Neural cell (in vitro differentiated cells): ENCODE data around the gene STARD7. TPM values are rescaled to one million over a fixed set of nuclear protein-coding genes. Genes with fewer than 3 reads are reported as not detected.

ENCODE experiments used
- H2AFZ ChIP-seq: fragments of 200-600, 300-800 bp; sonication (generic), shearing (Covaris generic); 2 replicates; pipeline ENCODE4 v1.6.0; 2014; ENCODE audit warnings: low read depth, mild to moderate bottlenecking, antibody characterized with exemption, low read length, moderate library complexity
- H3F3A ChIP-seq: fragments of 200-600 bp; shearing (Covaris generic); 2 replicates; pipeline ENCODE4 v1.6.1; 2016; ENCODE audit warnings: mild to moderate bottlenecking, moderate library complexity, mixed read lengths, antibody characterized with exemption, low read length; ENCODE audit not compliant: insufficient read depth, poor library complexity, severe bottlenecking
- H3K27ac ChIP-seq: fragments of 200-600, 300-800 bp; sonication (generic), shearing (Covaris generic); 2 replicates; pipeline ENCODE4 v1.5.1; 2014; ENCODE audit warnings: mild to moderate bottlenecking, low read length, moderate library complexity
- H3K27me3 ChIP-seq: fragments of 300-800, 200-600 bp; sonication (generic), shearing (Covaris generic); 2 replicates; pipeline ENCODE4 v1.6.0; 2014; ENCODE audit warnings: mild to moderate bottlenecking, low read depth, low read length, moderate library complexity; ENCODE audit not compliant: insufficient read depth
- H3K36me3 ChIP-seq: fragments of 300-800, 200-600 bp; sonication (generic), shearing (Covaris generic); 2 replicates; pipeline ENCODE4 v1.5.1; 2014; ENCODE audit warnings: mild to moderate bottlenecking, antibody characterized with exemption, low read length, moderate library complexity; ENCODE audit not compliant: insufficient read depth
- H3K4me2 ChIP-seq: fragments of 300-800, 200-600 bp; sonication (generic), shearing (Covaris generic); 2 replicates; pipeline ENCODE4 v1.6.0; 2014; ENCODE audit warnings: mild to moderate bottlenecking, low read length
- H3K4me3 ChIP-seq: fragments of 300-800, 200-600 bp; sonication (generic), shearing (Covaris generic); 2 replicates; pipeline ENCODE4 v1.5.1; 2014; ENCODE audit warnings: mild to moderate bottlenecking, low read length, moderate library complexity
- H3K79me2 ChIP-seq: fragments of 200-600 bp; shearing (Covaris generic); replicated peaks from 2 replicates; pipeline ENCODE4 v1.6.0; 2014; ENCODE audit warnings: mild to moderate bottlenecking, low read length, moderate library complexity; ENCODE audit not compliant: insufficient read depth
- H3K9ac ChIP-seq: fragments of 300-800, 200-600 bp; sonication (generic), shearing (Covaris generic); 2 replicates; pipeline ENCODE4 v1.6.1; 2016; ENCODE audit warnings: mild to moderate bottlenecking, low read length, mixed read lengths
- H3K9me2 ChIP-seq: fragments of 200-600 bp; shearing (Covaris generic); 2 replicates; pipeline ENCODE4 v1.6.1; 2016; ENCODE audit warnings: mild to moderate bottlenecking, low read length, mixed read lengths; ENCODE audit not compliant: insufficient read depth
- H3K9me3 ChIP-seq: fragments of 200-600, 300-800 bp; sonication (generic), shearing (Covaris generic); 2 replicates; pipeline ENCODE4 v1.6.1; 2016; ENCODE audit warnings: mild to moderate bottlenecking, mixed run types, low read length, moderate library complexity, mixed read lengths
- H4K20me1 ChIP-seq: fragments of 200-600 bp; shearing (Covaris generic); 2 replicates; pipeline ENCODE4 v1.6.1; 2016; ENCODE audit warnings: mild to moderate bottlenecking, mixed run types; ENCODE audit not compliant: insufficient read depth
- CTCF ChIP-seq: fragments of 450-650 bp; IDR thresholded peaks from 2 replicates; pipeline ENCODE4 v1.5.1; 2014; ENCODE audit warnings: antibody characterized with exemption, mild to moderate bottlenecking, moderate library complexity; ENCODE audit not compliant: poor library complexity, severe bottlenecking
- EP300 ChIP-seq: fragments of 450-650 bp; conservative IDR thresholded peaks from 2 replicates; pipeline ENCODE4 v1.6.1; 2014; ENCODE audit warnings: antibody characterized with exemption, mild to moderate bottlenecking, moderate library complexity; ENCODE audit not compliant: poor library complexity, severe bottlenecking
- EZH2 ChIP-seq: fragments of 200-600, 300-800 bp; shearing (Covaris generic), sonication (generic); IDR thresholded peaks from 2 replicates; pipeline ENCODE4 v1.6.1; 2014; ENCODE audit warnings: antibody characterized with exemption, low read length, borderline replicate concordance, mild to moderate bottlenecking; ENCODE audit not compliant: insufficient read depth, poor library complexity, severe bottlenecking
- MXI1 ChIP-seq: fragments of 450-650 bp; conservative IDR thresholded peaks from 2 replicates; pipeline ENCODE4 v1.6.1; 2014; ENCODE audit warnings: antibody characterized with exemption, mild to moderate bottlenecking; ENCODE audit not compliant: poor library complexity, severe bottlenecking
- POLR2AphosphoS5 ChIP-seq: IDR thresholded peaks from 2 replicates; pipeline ENCODE4 v1.6.1; 2012
- RAD21 ChIP-seq: fragments of 450-650 bp; conservative IDR thresholded peaks from 2 replicates; pipeline ENCODE4 v1.6.1; 2014; ENCODE audit warnings: antibody characterized with exemption, mild to moderate bottlenecking, moderate library complexity
- SMC3 ChIP-seq: fragments of 450-650 bp; conservative IDR thresholded peaks from 2 replicates; pipeline ENCODE4 v1.6.1; 2014; ENCODE audit warnings: antibody characterized with exemption, mild to moderate bottlenecking, moderate library complexity; ENCODE audit not compliant: poor library complexity
- TAF1 ChIP-seq: IDR thresholded peaks from 2 replicates; pipeline ENCODE4 v1.6.1; 2012; ENCODE audit warnings: low read depth
- polyA plus RNA-seq: library from polyadenylated mRNA; depleted of rRNA; stranded (reverse); fragments of >200 nt; gene quantifications from 2 replicates; pipeline ENCODE4 v1.2.3, GENCODE V29; 2014
- TF ChIP-seq, protein P1 (sequence below): IDR thresholded peaks from 2 replicates; pipeline ENCODE4 v1.6.1; 2012; ENCODE audit warnings: borderline replicate concordance

Gene STARD7
- polyA plus RNA-seq, 1 donor from 2014 or later = 155 TPM

- no peaks in the 10 kb centered on the region for H3K27me3 ChIP-seq
- H3K9me3 ChIP-seq = no peaks in the 10 kb centered on the region
- H3K4me2 ChIP-seq = no peak overlapping the region
- H3K79me2 ChIP-seq = no peaks in the 10 kb centered on the region
- H3K9ac ChIP-seq = no peak overlapping the region
- TF ChIP-seq POLR2AphosphoS5 (no peak), EP300 (no peak), EZH2 (no peak), RAD21 (no peak), CTCF (no peak), SMC3 (no peak), TAF1 (no peak), MXI1 (no peak)
- TF ChIP-seq, protein P1, sequence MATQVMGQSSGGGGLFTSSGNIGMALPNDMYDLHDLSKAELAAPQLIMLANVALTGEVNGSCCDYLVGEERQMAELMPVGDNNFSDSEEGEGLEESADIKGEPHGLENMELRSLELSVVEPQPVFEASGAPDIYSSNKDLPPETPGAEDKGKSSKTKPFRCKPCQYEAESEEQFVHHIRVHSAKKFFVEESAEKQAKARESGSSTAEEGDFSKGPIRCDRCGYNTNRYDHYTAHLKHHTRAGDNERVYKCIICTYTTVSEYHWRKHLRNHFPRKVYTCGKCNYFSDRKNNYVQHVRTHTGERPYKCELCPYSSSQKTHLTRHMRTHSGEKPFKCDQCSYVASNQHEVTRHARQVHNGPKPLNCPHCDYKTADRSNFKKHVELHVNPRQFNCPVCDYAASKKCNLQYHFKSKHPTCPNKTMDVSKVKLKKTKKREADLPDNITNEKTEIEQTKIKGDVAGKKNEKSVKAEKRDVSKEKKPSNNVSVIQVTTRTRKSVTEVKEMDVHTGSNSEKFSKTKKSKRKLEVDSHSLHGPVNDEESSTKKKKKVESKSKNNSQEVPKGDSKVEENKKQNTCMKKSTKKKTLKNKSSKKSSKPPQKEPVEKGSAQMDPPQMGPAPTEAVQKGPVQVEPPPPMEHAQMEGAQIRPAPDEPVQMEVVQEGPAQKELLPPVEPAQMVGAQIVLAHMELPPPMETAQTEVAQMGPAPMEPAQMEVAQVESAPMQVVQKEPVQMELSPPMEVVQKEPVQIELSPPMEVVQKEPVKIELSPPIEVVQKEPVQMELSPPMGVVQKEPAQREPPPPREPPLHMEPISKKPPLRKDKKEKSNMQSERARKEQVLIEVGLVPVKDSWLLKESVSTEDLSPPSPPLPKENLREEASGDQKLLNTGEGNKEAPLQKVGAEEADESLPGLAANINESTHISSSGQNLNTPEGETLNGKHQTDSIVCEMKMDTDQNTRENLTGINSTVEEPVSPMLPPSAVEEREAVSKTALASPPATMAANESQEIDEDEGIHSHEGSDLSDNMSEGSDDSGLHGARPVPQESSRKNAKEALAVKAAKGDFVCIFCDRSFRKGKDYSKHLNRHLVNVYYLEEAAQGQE = no peak
- H3K27ac ChIP-seq = no peak overlapping the region
- H3K9me2 ChIP-seq = no peaks in the 10 kb centered on the region
- no peaks in the 10 kb centered on the region for H3K36me3 ChIP-seq
- H4K20me1 ChIP-seq = no peaks in the 10 kb centered on the region
- H3F3A ChIP-seq = no peaks in the 10 kb centered on the region
- H2AFZ ChIP-seq = no peak overlapping the region
- no peak overlapping the region for H3K4me3 ChIP-seq
Observed at GRCh38 chr2:96233436-96233835, 24.8 kb upstream of the STARD7 start.

DNA sequence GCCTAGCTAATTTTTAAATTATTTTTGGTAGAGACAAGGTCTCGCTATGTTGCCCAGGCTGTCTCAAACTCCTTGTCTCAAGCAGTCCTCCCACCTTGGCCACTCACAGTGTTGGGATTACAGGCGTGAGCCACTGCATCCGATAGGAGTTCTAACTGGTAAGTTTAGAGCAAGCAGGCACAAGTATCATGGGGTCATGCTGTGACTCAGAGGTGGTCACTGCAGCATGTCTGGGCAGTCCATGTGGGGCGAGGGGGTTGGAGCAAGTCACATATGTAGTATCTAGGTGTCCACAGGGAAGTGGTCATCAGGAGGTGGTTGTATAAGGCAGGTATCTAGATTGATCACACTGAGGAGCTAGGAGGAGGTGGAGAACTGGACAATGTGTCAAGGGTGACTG lies 22.7 kb upstream of the STARD7 start:
- no peaks in the 10 kb centered on the region for H3K79me2 ChIP-seq
- H3K27me3 ChIP-seq = no peaks in the 10 kb centered on the region
- no peak for TF ChIP-seq TAF1
- no peak for TF ChIP-seq RAD21

DNA sequence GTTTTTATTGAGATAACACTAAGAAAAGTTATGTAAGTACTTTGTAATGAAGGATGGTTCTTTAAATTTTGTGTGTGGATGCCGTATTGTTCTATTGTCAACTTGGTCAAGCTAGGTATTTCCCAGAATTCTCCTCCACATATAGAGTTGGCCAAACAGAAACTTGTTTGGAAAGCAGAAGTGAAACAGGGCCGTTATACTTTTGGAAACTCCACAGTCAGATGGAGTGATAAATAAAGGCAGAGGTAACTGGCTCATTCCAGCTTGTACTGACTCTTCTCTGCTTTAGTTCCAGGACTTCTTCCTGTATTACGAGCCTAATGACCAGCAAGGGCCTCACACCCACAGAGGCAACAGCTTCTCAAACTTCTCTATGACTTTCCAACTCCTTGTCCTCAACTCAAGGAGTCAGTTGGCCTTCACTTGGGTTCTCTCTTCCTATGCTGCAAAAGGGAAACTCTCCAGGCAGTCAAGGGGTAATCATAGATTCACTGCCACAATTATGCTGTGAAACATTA lies 16.4 kb upstream of the STARD7 start:
- H3K27ac ChIP-seq = no peak overlapping the region
- no peaks in the 10 kb centered on the region for H3K9me3 ChIP-seq
- no peak overlapping the region for H3K4me3 ChIP-seq
- H3F3A ChIP-seq = no peaks in the 10 kb centered on the region
- no peaks in the 10 kb centered on the region for H3K27me3 ChIP-seq
- H3K79me2 ChIP-seq = no peaks in the 10 kb centered on the region
- H3K9ac ChIP-seq = no peak overlapping the region
- TF ChIP-seq, protein P1 = no peak
- TF ChIP-seq EP300 = no peak
- TF ChIP-seq CTCF = no peak
- no peak for TF ChIP-seq SMC3
- no peak for TF ChIP-seq TAF1
- no peak for TF ChIP-seq EZH2
- TF ChIP-seq POLR2AphosphoS5 = no peak
- no peak for TF ChIP-seq MXI1
- TF ChIP-seq RAD21 = no peak
- H3K4me2 ChIP-seq = no peak overlapping the region
- no peak overlapping the region for H2AFZ ChIP-seq
- no peaks in the 10 kb centered on the region for H4K20me1 ChIP-seq
- H3K36me3 ChIP-seq = no peaks in the 10 kb centered on the region
- no peaks in the 10 kb centered on the region for H3K9me2 ChIP-seq

More for the DNA sequence above, 22.7 kb upstream of the STARD7 start:
- Histone ChIP-seq H3K4me3 (no peak overlapping the region), H3F3A (no peaks in the 10 kb centered on the region), H4K20me1 (no peaks in the 10 kb centered on the region), H3K36me3 (no peaks in the 10 kb centered on the region), H3K27ac (no peak overlapping the region), H3K9me3 (no peaks in the 10 kb centered on the region), H2AFZ (no peak overlapping the region), H3K9ac (no peak overlapping the region), H3K9me2 (no peaks in the 10 kb centered on the region), H3K4me2 (no peak overlapping the region)
